AML-193 (cell line): ENCODE data around the gene LARGE1.

Source experiments
- DNase-seq, 2 experiments: peaks; one replicate each; lab custom pipeline; 2025; lab: John Stamatoyannopoulos, UW

LARGE1 gene

GRCh38 chr22:33853200-33854097 is 66.8 kb downstream of the LARGE1 start:
- no peak for DNase-seq

DNA sequence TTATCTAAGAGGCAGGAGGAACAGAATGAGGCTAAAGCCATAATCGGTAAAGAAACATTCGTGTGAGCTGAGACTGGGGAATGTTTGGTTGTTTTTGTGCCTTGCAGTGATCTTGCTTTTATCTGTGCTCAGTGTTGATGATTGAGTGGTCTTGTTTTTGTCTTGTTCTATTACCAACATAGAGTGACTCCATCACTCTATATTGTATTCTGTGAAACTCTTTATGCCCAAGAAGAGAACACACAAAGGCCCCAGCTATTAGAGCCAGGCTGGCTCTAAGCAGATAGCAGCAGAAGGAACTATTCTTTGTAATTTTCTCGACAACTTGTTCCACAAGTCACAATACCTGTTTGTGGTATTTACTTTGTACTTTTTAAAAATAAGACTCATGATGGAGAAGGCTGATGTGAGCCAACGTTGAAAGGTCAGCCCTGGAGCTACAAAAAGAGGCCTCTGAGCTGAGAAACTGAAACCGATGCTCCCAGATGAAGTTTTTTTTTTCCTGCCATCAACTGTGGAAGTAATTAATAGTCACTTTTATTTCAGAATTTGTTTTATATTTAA is 68.4 kb downstream of the LARGE1 start:
- DNase-seq, result no peak

GRCh38 chr22:33851240-33851639 is 69.0 kb downstream of the LARGE1 start:
- no peak for DNase-seq

DNA sequence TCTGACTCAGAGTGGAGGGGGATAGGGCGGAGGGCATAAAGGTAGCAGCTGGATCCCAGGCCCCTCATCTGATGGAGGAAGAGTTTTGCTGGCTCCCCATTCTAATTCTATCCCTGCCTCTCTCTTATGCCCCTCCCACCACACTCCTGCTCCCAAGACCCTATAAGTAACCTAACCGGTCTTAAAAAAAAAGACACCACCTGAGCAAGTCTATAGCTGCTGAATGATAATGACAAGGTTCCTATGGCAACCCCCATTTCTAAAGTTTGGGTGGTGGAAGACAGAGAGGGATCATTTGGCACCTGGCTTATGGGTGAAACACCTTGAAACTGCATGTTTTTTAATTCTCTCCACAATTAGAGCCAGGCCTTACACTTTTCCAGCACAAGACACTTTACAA is 69.6 kb downstream of the LARGE1 start:
- DNase-seq, result no peak

- no peak for DNase-seq
Observed at GRCh38 chr22:33850193-33850592, 70.1 kb downstream of the LARGE1 start.

DNA sequence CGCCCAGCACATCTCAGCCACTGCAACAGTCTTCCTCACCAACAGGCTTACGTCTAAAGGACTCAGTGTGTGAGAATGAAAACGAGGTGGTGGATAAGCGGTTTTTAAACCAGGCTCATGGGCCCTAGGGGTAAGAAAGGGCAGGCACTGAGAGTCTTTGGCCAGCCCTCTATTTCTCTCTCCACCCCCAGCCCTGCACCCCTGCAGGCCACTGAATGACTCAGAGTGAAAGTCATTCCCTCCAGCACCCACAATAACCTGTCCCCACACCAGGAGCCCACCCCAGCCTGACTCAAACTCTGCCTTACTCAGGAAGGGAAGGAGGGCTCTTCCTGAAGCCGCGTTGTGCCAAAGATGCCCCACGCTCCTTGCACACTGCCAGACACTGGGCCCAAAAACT is 72.0 kb downstream of the LARGE1 start:
- no peak for DNase-seq

DNA sequence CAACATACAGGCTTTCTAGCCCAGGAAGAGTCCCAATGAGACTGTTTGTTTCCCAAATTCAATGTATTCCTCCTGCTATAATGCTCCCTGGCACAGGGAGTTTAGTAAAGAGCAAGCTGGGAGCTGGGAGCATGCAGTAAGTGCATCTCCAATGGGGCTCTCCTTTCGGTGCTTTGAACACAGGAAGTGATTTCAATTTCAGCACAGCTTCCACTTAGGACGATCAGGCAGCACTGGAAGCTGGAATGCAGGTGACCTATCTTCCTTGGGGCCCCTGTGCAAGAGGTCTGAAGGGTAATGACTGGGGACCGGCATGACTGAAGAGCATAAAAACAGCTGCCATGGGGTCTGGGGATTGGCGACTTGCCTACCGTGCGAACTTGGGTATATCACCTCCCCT is 76.0 kb downstream of the LARGE1 start:
- DNase-seq, result no peak

GRCh38 chr22:33842421-33843094 is 77.7 kb downstream of the LARGE1 start:
- no peak for DNase-seq

GRCh38 chr22:33842006-33842354 is 78.3 kb downstream of the LARGE1 start:
- DNase-seq, result no peak

DNA sequence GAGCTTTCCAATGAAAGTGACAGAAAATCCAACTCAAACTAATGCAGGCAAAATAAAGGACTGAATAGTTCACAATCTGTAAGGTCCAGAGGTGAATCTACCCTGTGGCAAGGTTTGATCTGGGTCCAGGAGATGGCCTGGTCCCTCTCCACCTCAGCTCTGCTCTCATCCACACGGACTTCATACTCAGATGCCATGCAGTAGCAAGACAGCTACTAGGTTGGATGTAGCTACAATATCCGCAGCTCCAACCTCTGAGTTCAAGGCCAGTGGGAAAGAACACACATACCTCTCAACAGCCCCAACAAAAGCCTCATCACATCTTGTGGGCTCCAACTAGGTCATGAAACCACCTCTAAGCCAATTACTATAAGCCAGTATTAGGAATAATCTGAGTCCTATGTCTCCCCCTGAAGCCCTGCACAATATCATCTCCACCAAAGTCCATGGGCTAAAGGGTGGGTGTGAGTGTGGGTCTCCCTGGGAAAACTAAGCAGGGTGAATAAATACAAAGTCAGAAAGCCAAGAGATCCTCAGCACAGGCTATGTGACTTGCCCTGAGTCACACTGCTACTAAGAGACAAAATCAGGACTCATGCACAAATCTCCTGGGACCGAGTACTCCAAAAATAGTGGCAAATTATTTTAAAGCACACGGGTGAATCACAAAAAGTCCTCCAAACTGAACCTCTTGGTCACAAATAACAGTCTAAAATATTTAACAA is 78.8 kb downstream of the LARGE1 start:
- no peak for DNase-seq

- no peak for DNase-seq
Observed at GRCh38 chr22:33838644-33839043, 81.6 kb downstream of the LARGE1 start.

GRCh38 chr22:33837826-33838225 is 82.5 kb downstream of the LARGE1 start:
- DNase-seq, result no peak

DNA sequence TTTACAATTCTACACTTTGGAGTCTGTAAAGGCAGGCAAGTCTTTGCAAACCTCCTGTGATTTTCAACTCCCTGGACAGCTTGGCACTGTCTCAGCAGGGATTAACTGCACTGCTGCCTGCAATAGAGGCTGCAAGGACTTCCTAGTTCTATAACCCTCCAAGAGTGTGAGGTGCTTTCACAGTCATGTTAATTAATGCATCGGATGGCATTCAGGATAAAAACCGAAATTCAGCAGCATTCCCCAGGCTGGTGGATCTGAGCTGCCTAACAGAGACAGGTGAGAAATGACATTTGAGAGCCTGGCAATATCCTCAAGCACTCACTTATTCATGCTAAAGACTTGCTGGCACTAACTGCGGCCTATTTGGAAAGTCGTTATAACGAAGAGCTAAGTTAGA is 85.0 kb downstream of the LARGE1 start:
- DNase-seq, result no peak

GRCh38 chr22:33832558-33833151 is 87.6 kb downstream of the LARGE1 start:
- DNase-seq, result no peak

DNA sequence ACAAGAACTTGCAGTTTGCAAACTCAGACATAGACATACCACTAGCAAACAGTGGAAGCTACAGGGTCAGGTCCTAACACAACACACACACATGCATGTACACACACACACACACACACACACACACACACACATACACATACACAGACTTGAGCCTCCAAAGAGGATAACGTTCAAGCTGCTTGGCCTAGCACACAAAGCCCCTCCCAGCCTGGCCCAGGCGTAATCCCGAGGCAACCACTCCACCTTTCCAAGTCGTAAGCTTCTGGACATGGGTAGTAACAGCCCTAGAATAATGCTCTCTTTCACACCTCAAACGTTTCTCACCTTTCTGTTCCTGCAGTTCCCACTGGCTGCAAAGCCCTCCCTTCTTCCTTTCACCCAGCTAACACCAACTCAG is 88.6 kb downstream of the LARGE1 start:
- DNase-seq, result no peak

DNA sequence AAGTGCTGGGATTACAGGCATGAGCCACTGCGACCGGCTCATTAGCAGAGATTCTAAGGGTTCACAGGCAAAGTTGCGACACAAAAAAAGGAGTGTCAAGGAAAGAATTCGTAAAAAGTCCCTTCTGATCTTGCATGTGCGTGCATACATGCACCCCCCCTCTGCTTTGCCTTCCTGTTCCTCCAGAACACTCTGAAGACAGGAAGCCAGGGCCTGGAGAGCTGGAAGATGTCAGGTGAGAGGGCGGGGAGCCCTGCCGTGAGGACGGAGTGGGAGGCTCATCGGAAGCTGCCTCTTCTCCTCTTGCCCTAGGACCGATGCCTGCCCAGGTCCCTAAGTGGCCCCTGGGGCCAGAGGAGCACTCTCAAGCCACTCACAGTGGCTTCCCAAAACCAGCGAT is 89.1 kb downstream of the LARGE1 start:
- no peak for DNase-seq

- no peak for DNase-seq
Observed at GRCh38 chr22:33829546-33830280, 90.6 kb downstream of the LARGE1 start.

GRCh38 chr22:33828302-33828701 is 92.0 kb downstream of the LARGE1 start:
- no peak for DNase-seq

DNA sequence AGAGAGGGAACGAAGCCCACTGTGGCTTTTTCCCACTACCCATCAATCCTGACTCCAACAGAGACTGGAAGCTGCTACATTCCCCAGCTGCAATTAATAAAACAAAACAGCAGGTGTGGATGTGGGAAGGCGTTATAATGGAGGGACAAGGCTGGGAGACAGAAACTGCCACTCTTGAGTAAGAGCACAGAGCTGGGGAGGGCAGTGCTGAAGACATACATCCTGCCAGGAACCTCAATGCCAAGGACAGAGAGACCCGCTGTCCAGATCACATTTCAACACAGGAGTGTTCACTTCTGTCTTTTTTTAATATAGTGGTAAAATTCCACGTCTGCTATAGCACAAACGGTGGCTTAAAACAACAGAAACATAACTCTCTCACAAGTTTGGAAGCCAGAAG is 94.5 kb downstream of the LARGE1 start:
- no peak for DNase-seq

DNA sequence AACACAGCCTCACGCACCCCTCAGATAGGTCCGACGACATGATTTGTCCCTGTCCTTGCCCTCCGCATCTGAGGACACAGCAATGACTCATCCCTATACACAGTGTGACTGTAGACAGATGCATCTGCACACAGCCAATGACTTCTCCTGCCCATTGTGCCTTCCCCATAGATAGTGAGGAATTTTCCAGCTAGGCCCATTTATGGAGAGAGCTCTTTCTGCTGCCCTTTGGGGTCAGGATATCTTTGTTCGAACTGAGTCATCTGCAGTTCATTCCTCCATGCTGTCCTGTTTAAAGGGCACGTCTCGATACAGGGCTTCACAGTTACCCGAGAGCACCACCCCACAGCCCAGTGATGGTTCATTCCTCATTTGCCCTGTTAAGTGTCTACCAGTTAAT is 96.7 kb downstream of the LARGE1 start:
- DNase-seq, result no peak

DNA sequence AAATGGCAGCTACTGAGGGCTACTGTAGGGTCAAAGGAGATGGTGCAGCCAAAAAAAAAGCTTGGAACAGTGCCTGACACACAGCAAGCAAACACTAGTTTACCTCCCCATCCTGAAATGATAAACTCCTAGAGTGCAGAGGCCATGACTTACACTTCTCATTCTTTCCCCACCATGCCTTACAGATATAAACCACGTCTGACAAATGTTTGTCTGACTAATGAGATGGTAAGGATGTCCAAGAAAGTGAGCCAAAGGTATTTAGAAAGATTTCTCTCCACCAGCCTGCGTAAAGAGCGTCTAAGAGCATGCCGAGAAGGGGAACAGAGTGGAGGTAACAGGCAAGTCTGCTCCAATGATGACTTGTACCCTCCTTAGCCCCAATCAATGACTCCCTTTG is 99.0 kb downstream of the LARGE1 start:
- DNase-seq, result no peak

GRCh38 chr22:33819743-33820142 is 100.5 kb downstream of the LARGE1 start:
- DNase-seq, result no peak
